IMR-90 (cell line): ENCODE measurements around the gene ARHGDIA. TPM values are rescaled to one million over a fixed set of nuclear protein-coding genes. Genes with fewer than 3 reads are reported as not detected.

Experiments
- ATAC-seq: fragments of 200-7000 bp; cut with Tn5 transposase; 2 replicates; pipeline ENCODE4 v1.9.1; 2020; ENCODE audit warnings: low read depth, mild to moderate bottlenecking, moderate library complexity
- BruUV-seq: library from RNA; stranded (reverse); fragments of 400-500 nt; replicated peaks from 2 replicates; lab custom pipeline; 2021; lab: Mats Ljungman, UMichigan
- CTCF ChIA-PET: fragments of 300-600 bp; formaldehyde crosslinking; extraction: SDS; loops from one replicate; lab custom pipeline; 2021; ENCODE audit warnings: antibody characterized with exemption; lab: Yijun Ruan, JAX
- POLR2A ChIA-PET: fragments of 300-600 bp; sonication (Branson Sonifier 250); formaldehyde crosslinking; loops from one replicate; lab custom pipeline; 2022; ENCODE audit warnings: antibody characterized with exemption; ENCODE audit not compliant: unreplicated experiment; lab: Charles Lee
- DNase-seq: peaks from one replicate; pipeline ENCODE4 v3.0.0; 2013
- H2AFZ ChIP-seq: replicated peaks from 2 replicates; pipeline ENCODE3; 2013; ENCODE audit warnings: low read length, mild to moderate bottlenecking; ENCODE audit not compliant: poor library complexity
- H2AK5ac ChIP-seq: 2 replicates; pipeline ENCODE4 v1.6.1; 2013; ENCODE audit warnings: low read depth, low read length, inconsistent platforms
- H2AK9ac ChIP-seq: replicated peaks from 2 replicates; pipeline ENCODE3; 2013; ENCODE audit warnings: mild to moderate bottlenecking, low read depth, low read length, moderate library complexity; ENCODE audit not compliant: poor library complexity
- H2BK120ac ChIP-seq: 2 replicates; pipeline ENCODE4 v1.6.1; 2013; ENCODE audit warnings: low read depth, low read length, inconsistent platforms
- H2BK15ac ChIP-seq: 3 replicates; pipeline ENCODE4 v1.6.1; 2013; ENCODE audit warnings: low read depth, low read length, inconsistent platforms
- H2BK20ac ChIP-seq: 2 replicates; pipeline ENCODE4 v1.6.1; 2013; ENCODE audit warnings: low read depth, mild to moderate bottlenecking, inconsistent platforms, low read length, moderate library complexity
- H2BK5ac ChIP-seq: 2 replicates; pipeline ENCODE4 v1.6.1; 2013; ENCODE audit warnings: mild to moderate bottlenecking, low read depth, low read length, inconsistent platforms; ENCODE audit not compliant: poor library complexity, severe bottlenecking
- H3K14ac ChIP-seq: replicated peaks from 2 replicates; pipeline ENCODE4 v1.6.1; 2013; ENCODE audit warnings: low read depth, low read length, inconsistent platforms
- H3K18ac ChIP-seq: 2 replicates; pipeline ENCODE4 v1.6.1; 2013; ENCODE audit warnings: low read depth, low read length, control low read depth
- H3K23ac ChIP-seq: 2 replicates; pipeline ENCODE4 v1.6.1; 2013; ENCODE audit warnings: low read depth, low read length, inconsistent platforms
- H3K27ac ChIP-seq: 2 replicates; pipeline ENCODE4 v1.5.1; 2013; ENCODE audit warnings: mild to moderate bottlenecking, control low read depth, low read length; ENCODE audit not compliant: insufficient read depth
- H3K27me3 ChIP-seq: 2 replicates; pipeline ENCODE4 v1.6.1; 2013; ENCODE audit warnings: low read length; ENCODE audit not compliant: control insufficient read depth, insufficient read depth
- H3K36me3 ChIP-seq: 2 replicates; pipeline ENCODE4 v1.6.1; 2013; ENCODE audit warnings: low read length, mixed read lengths; ENCODE audit not compliant: control insufficient read depth, insufficient read depth
- H3K4ac ChIP-seq: 2 replicates; pipeline ENCODE4 v1.6.1; 2013; ENCODE audit warnings: low read depth, low read length, inconsistent platforms
- H3K4me1 ChIP-seq: 2 replicates; pipeline ENCODE4 v1.6.1; 2013; ENCODE audit warnings: low read length, mixed read lengths; ENCODE audit not compliant: control insufficient read depth, insufficient read depth
- H3K4me2 ChIP-seq: 2 replicates; pipeline ENCODE4 v1.6.1; 2013; ENCODE audit warnings: low read depth, mild to moderate bottlenecking, control low read depth, low read length, moderate library complexity
- H3K4me3 ChIP-seq: 2 replicates; pipeline ENCODE4 v1.5.1; 2013; ENCODE audit warnings: low read depth, mild to moderate bottlenecking, control low read depth, low read length, moderate library complexity; ENCODE audit not compliant: insufficient read depth
- H3K56ac ChIP-seq: 2 replicates; pipeline ENCODE4 v1.6.1; 2013; ENCODE audit warnings: low read length, inconsistent platforms; ENCODE audit not compliant: insufficient read depth; ENCODE audit errors: extremely low read depth
- H3K79me1 ChIP-seq, 2 experiments: 2 replicates each; pipeline ENCODE4 v1.6.1; 2013; ENCODE audit warnings: low read length in 2 of 2, inconsistent platforms in 1 of 2, low read depth in 1 of 2
- H3K9ac ChIP-seq: 2 replicates; pipeline ENCODE4 v1.6.1; 2013; ENCODE audit warnings: low read depth, low read length, control low read depth
- H3K9me1 ChIP-seq: 2 replicates; pipeline ENCODE4 v1.6.1; 2013; ENCODE audit warnings: low read length, inconsistent platforms; ENCODE audit not compliant: insufficient read depth
- H3K9me3 ChIP-seq: 2 replicates; pipeline ENCODE4 v1.6.1; 2013; ENCODE audit warnings: low read length; ENCODE audit not compliant: control insufficient read depth, insufficient read depth
- H4K20me1 ChIP-seq: 2 replicates; pipeline ENCODE4 v1.6.1; 2013; ENCODE audit warnings: low read length, inconsistent platforms; ENCODE audit not compliant: insufficient read depth
- H4K5ac ChIP-seq: 2 replicates; pipeline ENCODE4 v1.6.1; 2013; ENCODE audit warnings: mild to moderate bottlenecking, low read depth, low read length, control low read depth
- H4K8ac ChIP-seq, 2 experiments: 2 replicates each; pipeline ENCODE4 v1.6.1; 2013; ENCODE audit warnings: low read depth in 2 of 2, low read length in 2 of 2, control low read depth in 1 of 2, inconsistent platforms in 1 of 2
- H4K91ac ChIP-seq: 2 replicates; pipeline ENCODE4 v1.6.1; 2013; ENCODE audit warnings: low read depth, low read length, inconsistent platforms; ENCODE audit not compliant: insufficient read depth
- BHLHE40 ChIP-seq: fragments of 150-350 bp; IDR thresholded peaks from 2 replicates; pipeline ENCODE4 v1.6.1; 2016; ENCODE audit warnings: mild to moderate bottlenecking, low read depth, low read length
- CEBPB ChIP-seq: IDR thresholded peaks from 2 replicates; pipeline ENCODE4 v1.6.1; 2012; ENCODE audit warnings: low read depth, low read length, improper control_type of control experiment
- CHD1 ChIP-seq: IDR thresholded peaks from 2 replicates; pipeline ENCODE4 v1.6.1; 2012; ENCODE audit warnings: low read depth, low read length, improper control_type of control experiment
- CTCF ChIP-seq: conservative IDR thresholded peaks from 2 replicates; pipeline ENCODE4 v1.5.1; 2012; ENCODE audit warnings: mild to moderate bottlenecking, low read depth, low read length, improper control_type of control experiment
- ELK1 ChIP-seq: fragments of 150-350 bp; IDR thresholded peaks from 2 replicates; pipeline ENCODE4 v1.6.1; 2016; ENCODE audit warnings: low read depth, mild to moderate bottlenecking, low read length, moderate library complexity, borderline replicate concordance
- FOS ChIP-seq: fragments of 150-350 bp; IDR thresholded peaks from 2 replicates; pipeline ENCODE4 v1.6.1; 2016; ENCODE audit warnings: low read depth, low read length
- MAFK ChIP-seq: IDR thresholded peaks from 2 replicates; pipeline ENCODE4 v1.6.1; 2012; ENCODE audit warnings: low read depth, low read length, improper control_type of control experiment
- MAZ ChIP-seq: IDR thresholded peaks from 2 replicates; pipeline ENCODE4 v1.6.1; 2012; ENCODE audit warnings: low read depth, mild to moderate bottlenecking, low read length, improper control_type of control experiment, moderate library complexity, borderline replicate concordance
- MXI1 ChIP-seq: IDR thresholded peaks from 2 replicates; pipeline ENCODE4 v1.6.1; 2012; ENCODE audit warnings: low read depth, mild to moderate bottlenecking, low read length, moderate library complexity, borderline replicate concordance
- NFE2L2 ChIP-seq: fragments of 150-350 bp; IDR thresholded peaks from 2 replicates; pipeline ENCODE4 v1.6.1; 2016; ENCODE audit warnings: low read depth, mild to moderate bottlenecking, low read length
- POLR2A ChIP-seq: IDR thresholded peaks from 2 replicates; pipeline ENCODE4 v1.6.1; 2012; ENCODE audit warnings: mild to moderate bottlenecking, low read depth, low read length
- RAD21 ChIP-seq: IDR thresholded peaks from 2 replicates; pipeline ENCODE4 v1.6.1; 2012; ENCODE audit warnings: low read length, improper control_type of control experiment
- RCOR1 ChIP-seq: IDR thresholded peaks from 2 replicates; pipeline ENCODE4 v1.6.1; 2012; ENCODE audit warnings: mild to moderate bottlenecking, low read length, improper control_type of control experiment; ENCODE audit not compliant: insufficient replicate concordance
- RFX5 ChIP-seq: IDR thresholded peaks from 2 replicates; pipeline ENCODE4 v1.8.0; 2012; ENCODE audit warnings: low read depth, mild to moderate bottlenecking, low read length, moderate library complexity
- SMC3 ChIP-seq: fragments of 150-350 bp; IDR thresholded peaks from 2 replicates; pipeline ENCODE4 v1.6.1; 2016; ENCODE audit warnings: low read depth, mild to moderate bottlenecking, antibody characterized with exemption, low read length, moderate library complexity
- WGBS, 2 experiments: methylation state at CpG; one replicate each; pipeline versions ENCODE4 v1.1.5 to v1.1.7; 2013; ENCODE audit warnings: missing lambda C conversion rate in 2 of 2; ENCODE audit not compliant: insufficient read length in 1 of 2; ENCODE audit errors: extremely low coverage in 2 of 2; 5-methylcytosine and 5-hydroxymethylcytosine counted together
- dilution Hi-C: fragments of 300-500 bp; cut with HindIII; formaldehyde crosslinking; loops from one replicate; pipeline ENCODE4 v1.14.3; 2018; ENCODE audit warnings: low sequenced_read_pairs; ENCODE audit not compliant: unreplicated experiment
- in situ Hi-C: fragments of 300-500 bp; cut with MboI; formaldehyde crosslinking; loops from 3 replicates; pipeline ENCODE4 v1.14.3; 2019; ENCODE audit warnings: low sequenced_read_pairs, inconsistent platforms, mixed read lengths
- intact Hi-C: fragments of 100-400 bp; cut with micrococcal nuclease; formaldehyde crosslinking; loops from 2 replicates; pipeline ENCODE4 v1.10.0; 2022
- polyA plus RNA-seq, 3 experiments: library from polyadenylated mRNA; depleted of rRNA; stranded (reverse); fragments of >200 nt; gene quantifications; 2 replicates each; pipeline ENCODE4 v1.2.3, GENCODE V29; 2012; ENCODE audit warnings: low replicate concordance in 1 of 3
- total RNA-seq: library from RNA; depleted of rRNA; stranded (reverse); fragments of >200 nt; gene quantifications from 2 replicates; pipeline ENCODE4 v1.2.3, GENCODE V29; 2012

ARHGDIA gene
- total and polyA plus RNA-seq, 2 of the 4 experiments (the other 2 are of a cell fraction): 62.7 to 362 TPM

GRCh38 chr17:81916234-81917001 lies 45.3 kb upstream of the ARHGDIA start (continued):
- no peak for TF ChIP-seq MAFK

GRCh38 chr17:81915331-81915730 lies 44.2 kb upstream of the ARHGDIA start:
- H3K4me3 ChIP-seq: no peak overlapping the region
- intact Hi-C loops (no loop called here), in situ Hi-C loops (no loop called here), dilution Hi-C loops (no loop called here)
- no peak overlapping the region for H2AK9ac ChIP-seq
- peaks cover 9% of the 10 kb centered on the region for H3K4me1 ChIP-seq
- H4K5ac ChIP-seq: no peak overlapping the region
- no peak overlapping the region for H3K4me2 ChIP-seq
- H3K4ac ChIP-seq: no peak overlapping the region
- no peak overlapping the region for H3K27ac ChIP-seq
- ATAC-seq: no peak
- ChIA-PET POLR2A (interaction anchor here (0.7 kb wide), 1 partner anchor 13 kb away, joined by 3 read pairs; the partner anchor contains the start of gene NPB), CTCF (no interaction called here)
- no peak overlapping the region for H4K8ac ChIP-seq
- H3K9ac ChIP-seq: no peak overlapping the region
- H4K91ac ChIP-seq: no peak overlapping the region
- H2BK15ac ChIP-seq: no peak overlapping the region
- no peak overlapping the region for H2BK120ac ChIP-seq
- no peak overlapping the region for H3K23ac ChIP-seq
- H2BK20ac ChIP-seq: no peak overlapping the region
- peaks cover 59% of the 10 kb centered on the region for H4K20me1 ChIP-seq
- WGBS, 2 experiments: 95% methylated on average over 6 of the region's 12 CpGs; no CpG with 5 or more reads in 1 of the 2 experiments
- no peaks in the 10 kb centered on the region for H3K9me3 ChIP-seq
- H2AFZ ChIP-seq: peak overlapping the region; percentile 43
- H3K79me1 ChIP-seq: peaks cover 18 to 65% of the 10 kb centered on the region in 2 experiments
- H3K14ac ChIP-seq: no peak overlapping the region
- H2AK5ac ChIP-seq: no peak overlapping the region
- H3K18ac ChIP-seq: no peak overlapping the region
- no peak overlapping the region for H2BK5ac ChIP-seq
- no TSS peak for BruUV-seq
- no peak overlapping the region for H3K56ac ChIP-seq
- peaks cover 52% of the 10 kb centered on the region for H3K36me3 ChIP-seq
- H3K27me3 ChIP-seq: no peaks in the 10 kb centered on the region
- H3K9me1 ChIP-seq: peaks cover 12% of the 10 kb centered on the region; the same call in 1 of the 2 replicates
- DNase-seq: no peak
- no peak for TF ChIP-seq MAZ
- TF ChIP-seq BHLHE40: no peak
- TF ChIP-seq ELK1: no peak
- no peak for TF ChIP-seq NFE2L2
- no peak for TF ChIP-seq CHD1
- TF ChIP-seq POLR2A: no peak
- no peak for TF ChIP-seq RCOR1
- no peak for TF ChIP-seq SMC3
- no peak for TF ChIP-seq RAD21
- no peak for TF ChIP-seq CTCF
- no peak for TF ChIP-seq FOS
- no peak for TF ChIP-seq CEBPB
- no peak for TF ChIP-seq RFX5
- TF ChIP-seq MXI1: no peak
- TF ChIP-seq MAFK: no peak
